ENCODE measurements around the gene NEU1. TPM values are rescaled to one million over a fixed set of nuclear protein-coding genes. Genes with fewer than 3 reads are reported as not detected.

Gene NEU1
- total RNA-seq, 3 donors from 2014 or later (not counting 1 experiment from before 2014, with no cell fraction given): 36.1 to 69.6 (median 51.5) TPM

- Histone ChIP-seq H3K36me3 (ENCODE audit: control insufficient read depth, insufficient read depth, low read length) (no peaks in the 10 kb centered on the region), H3K27ac (ENCODE audit: low read length) (no peak overlapping the region), H3K27me3 (ENCODE audit: control insufficient read depth, insufficient read depth, low read length) (no peaks in the 10 kb centered on the region), H3K4me1 (ENCODE audit: control insufficient read depth, insufficient read depth, low read length) (peaks cover 38% of the 10 kb centered on the region), H3K4me3 (ENCODE audit: low read length) (no peak overlapping the region), H3K9me3 (ENCODE audit: control insufficient read depth, insufficient read depth, low read length) (no peaks in the 10 kb centered on the region)
- no peak overlapping the region for H3K27ac Mint-ChIP-seq
- no peak for ATAC-seq
- intact Hi-C loops (cut with micrococcal nuclease): no loop called here
- H3K36me3 Mint-ChIP-seq: no peaks in the 10 kb centered on the region
- no peak for DNase-seq
- H3K4me1 Mint-ChIP-seq: peaks cover 16 to 30% of the 10 kb centered on the region in 2 donors
- WGBS (ENCODE audit: insufficient coverage): 95% methylated on average over 2 of the region's 3 CpGs
- peak overlapping the region; percentile 50 for H3K4me3 Mint-ChIP-seq
- H3K27me3 Mint-ChIP-seq (ENCODE audit: low read depth in 2 of 2): peaks cover 0 to 5% of the 10 kb centered on the region in 2 donors
- H3K9me3 Mint-ChIP-seq: no peaks in the 10 kb centered on the region
- no peak for TF ChIP-seq CTCF (IDR thresholded peaks at IDR 0.05)
These were observed 41.3 kb upstream of the NEU1 start for GRCh38 chr6:31903957-31904356.

- H3K9me3 ChIP-seq (ENCODE audit: control insufficient read depth, insufficient read depth, low read length): no peaks in the 10 kb centered on the region
- under 1% methylated on average over 71 of the region's 77 CpGs for WGBS (ENCODE audit: insufficient coverage)
- peaks cover 0 to 5% of the 10 kb centered on the region in 2 donors for H3K27me3 Mint-ChIP-seq (ENCODE audit: low read depth in 2 of 2)
- no peaks in the 10 kb centered on the region for H3K9me3 Mint-ChIP-seq
- no peaks in the 10 kb centered on the region for H3K36me3 Mint-ChIP-seq
- DNase-seq: peak; percentile 74 to 93
- peak within 1 kb of the TSS; percentile 65 for H3K27ac ChIP-seq (ENCODE audit: low read length)
- peak within 1 kb of the TSS; percentile 82 for H3K4me3 Mint-ChIP-seq
- TF ChIP-seq CTCF (IDR thresholded peaks at IDR 0.05): no peak
- peaks cover 45% of the 10 kb centered on the region for H3K4me1 ChIP-seq (ENCODE audit: control insufficient read depth, insufficient read depth, low read length)
- intact Hi-C loops (cut with micrococcal nuclease): no loop called here
- no peaks in the 10 kb centered on the region for H3K27me3 ChIP-seq (ENCODE audit: control insufficient read depth, insufficient read depth, low read length)
- H3K36me3 ChIP-seq (ENCODE audit: control insufficient read depth, insufficient read depth, low read length): no peaks in the 10 kb centered on the region
- peaks cover 27 to 42% of the 10 kb centered on the region in 2 donors for H3K4me1 Mint-ChIP-seq
- H3K27ac Mint-ChIP-seq: peak within 1 kb of the TSS; percentile 2 to 56
- peak within 1 kb of the TSS; percentile 71 for H3K4me3 ChIP-seq (ENCODE audit: low read length)
- ATAC-seq: peak; percentile 59 to 75 (median 66)
These were observed 39.5 kb upstream of the NEU1 start, which contains the start of gene ZBTB12 for GRCh38 chr6:31901953-31902643. Gene ZBTB12 (minus strand): TSS chr6:31902086. CDS start chr6:31901305, 781 bp downstream.

- WGBS (ENCODE audit: insufficient coverage): 2% methylated on average over 36 of the region's 45 CpGs
- Mint-ChIP-seq H3K4me3 (peak overlapping the region; percentile 31), H3K27ac (peak overlapping the region in 1 of 2 donors; percentile 56), H3K27me3 (ENCODE audit: low read depth in 2 of 2) (peaks cover 0 to 5% of the 10 kb centered on the region in 2 donors), H3K4me1 (peaks cover 29 to 45% of the 10 kb centered on the region in 2 donors), H3K36me3 (no peaks in the 10 kb centered on the region), H3K9me3 (no peaks in the 10 kb centered on the region)
- no peaks in the 10 kb centered on the region for H3K27me3 ChIP-seq (ENCODE audit: control insufficient read depth, insufficient read depth, low read length)
- ATAC-seq: peak; percentile 4 to 6 (median 6)
- peaks cover 50% of the 10 kb centered on the region for H3K4me1 ChIP-seq (ENCODE audit: control insufficient read depth, insufficient read depth, low read length)
- no peak for TF ChIP-seq CTCF (IDR thresholded peaks at IDR 0.05)
- no peaks in the 10 kb centered on the region for H3K9me3 ChIP-seq (ENCODE audit: control insufficient read depth, insufficient read depth, low read length)
- peak overlapping the region; percentile 40 for H3K4me3 ChIP-seq (ENCODE audit: low read length)
- no peaks in the 10 kb centered on the region for H3K36me3 ChIP-seq (ENCODE audit: control insufficient read depth, insufficient read depth, low read length)
- H3K27ac ChIP-seq (ENCODE audit: low read length): peak overlapping the region; percentile 17
- intact Hi-C loops (cut with micrococcal nuclease): no loop called here
- peak; percentile 35 to 85 for DNase-seq
These were observed 38.9 kb upstream of the NEU1 start for GRCh38 chr6:31901415-31901952.
